GM12878 (cell line): Measurements from ENCODE around the gene CDCA3. TPM values are rescaled to one million over a fixed set of nuclear protein-coding genes. Genes with fewer than 3 reads are reported as not detected.
A peak's percentile ranks its signal among the peaks of the same experiment; 100 is the strongest.

ENCODE experiments used
- ATF3 ChIP-seq: IDR thresholded peaks from 2 replicates; pipeline ENCODE4 v1.6.1; 2011; ENCODE audit warnings: low read depth, mild to moderate bottlenecking, low read length, moderate library complexity, borderline replicate concordance; ENCODE audit errors: extremely low read depth
- BACH1 ChIP-seq: fragments of 450-650 bp; IDR thresholded peaks from 2 replicates; pipeline ENCODE4 v1.6.1; 2017; ENCODE audit warnings: mild to moderate bottlenecking, borderline replicate concordance
- BCL3 ChIP-seq: IDR thresholded peaks from 2 replicates; pipeline ENCODE4 v1.6.1; 2011; ENCODE audit warnings: borderline replicate concordance, low read depth, mild to moderate bottlenecking, moderate library complexity, low read length; ENCODE audit not compliant: insufficient read depth, poor library complexity, severe bottlenecking
- BHLHE40 ChIP-seq, 2 experiments: fragments of 450-650 bp in 1 of 2; IDR thresholded peaks; 2 replicates each; pipeline ENCODE4 v1.6.1; 2011 to 2017; ENCODE audit warnings: low read depth in 2 of 2, borderline replicate concordance in 1 of 2, improper control_type of control experiment in 1 of 2, low read length in 1 of 2, mild to moderate bottlenecking in 1 of 2
- EGR1 ChIP-seq, 2 experiments: IDR thresholded peaks; 1 replicate in 1 of 2; 2 replicates in 1 of 2; pipeline ENCODE4 v1.6.1; 2011 to 2012; ENCODE audit warnings: low read depth in 2 of 2, low read length in 2 of 2, borderline replicate concordance in 1 of 2, mild to moderate bottlenecking in 1 of 2, moderate library complexity in 1 of 2
- ELK1 ChIP-seq: IDR thresholded peaks from 2 replicates; pipeline ENCODE4 v1.6.1; 2012; ENCODE audit warnings: low read depth, low read length, improper control_type of control experiment
- FOS ChIP-seq: IDR thresholded peaks from 3 replicates; pipeline ENCODE4 v1.6.1; 2011; ENCODE audit warnings: borderline replicate concordance; ENCODE audit not compliant: insufficient read length; ENCODE audit errors: extremely low read depth
- FOXK2 ChIP-seq: fragments of 450-650 bp; IDR thresholded peaks from 2 replicates; pipeline ENCODE4 v1.6.1; 2017; ENCODE audit warnings: mild to moderate bottlenecking, moderate library complexity
- FOXM1 ChIP-seq: IDR thresholded peaks from 2 replicates; pipeline ENCODE4 v1.6.1; 2012; ENCODE audit warnings: low read depth, mild to moderate bottlenecking, inconsistent platforms, low read length, moderate library complexity
- HDGF ChIP-seq: fragments of 450-650 bp; IDR thresholded peaks from 2 replicates; pipeline ENCODE4 v1.6.1; 2016; ENCODE audit warnings: antibody characterized with exemption
- JUND ChIP-seq: IDR thresholded peaks from 2 replicates; pipeline ENCODE4 v1.6.1; 2012; ENCODE audit warnings: low read depth, mild to moderate bottlenecking, low read length, improper control_type of control experiment, moderate library complexity
- MTA2 ChIP-seq: fragments of 450-650 bp; IDR thresholded peaks from 2 replicates; pipeline ENCODE4 v1.6.1; 2016; ENCODE audit warnings: low read depth, mild to moderate bottlenecking, moderate library complexity
- MTA3 ChIP-seq: IDR thresholded peaks from 2 replicates; pipeline ENCODE4 v1.6.1; 2012; ENCODE audit warnings: low read length, inconsistent platforms, borderline replicate concordance
- NR2C2 ChIP-seq: IDR thresholded peaks from 2 replicates; pipeline ENCODE4 v1.6.1; 2011; ENCODE audit warnings: borderline replicate concordance, low read depth; ENCODE audit not compliant: control insufficient read depth, insufficient read length
- NRF1 ChIP-seq: conservative IDR thresholded peaks from 2 replicates; pipeline ENCODE4 v1.6.1; 2011; ENCODE audit warnings: mild to moderate bottlenecking, low read depth, low read length, improper control_type of control experiment
- PAX5 ChIP-seq: IDR thresholded peaks from 2 replicates; pipeline ENCODE4 v1.6.1; 2011; ENCODE audit warnings: low read depth, low read length, borderline replicate concordance
- RCOR1 ChIP-seq: conservative IDR thresholded peaks from 2 replicates; pipeline ENCODE4 v1.6.1; 2012; ENCODE audit warnings: low read depth, low read length, improper control_type of control experiment
- SKIL ChIP-seq: fragments of 450-650 bp; IDR thresholded peaks from 2 replicates; pipeline ENCODE4 v1.6.1; 2017; ENCODE audit warnings: mild to moderate bottlenecking, low read depth, inconsistent platforms; ENCODE audit not compliant: poor library complexity, severe bottlenecking
- SMAD1 ChIP-seq: fragments of 450-650 bp; IDR thresholded peaks from 2 replicates; pipeline ENCODE4 v1.6.1; 2018; ENCODE audit warnings: mild to moderate bottlenecking, low read depth; ENCODE audit not compliant: partially characterized antibody
- SREBF1 ChIP-seq: IDR thresholded peaks from 2 replicates; pipeline ENCODE4 v1.6.1; 2012; ENCODE audit warnings: mild to moderate bottlenecking, low read length
- STAT1 ChIP-seq: fragments of 450-650 bp; conservative IDR thresholded peaks from 2 replicates; pipeline ENCODE4 v1.6.1; 2014; ENCODE audit warnings: antibody characterized with exemption, mild to moderate bottlenecking
- TARDBP ChIP-seq: IDR thresholded peaks from 2 replicates; pipeline ENCODE4 v1.6.1; 2016; ENCODE audit warnings: borderline replicate concordance
- TCF3 ChIP-seq: IDR thresholded peaks from 2 replicates; pipeline ENCODE4 v1.6.1; 2012; ENCODE audit warnings: low read depth, mild to moderate bottlenecking, low read length, borderline replicate concordance; ENCODE audit not compliant: insufficient read depth
- polyA plus RNA-seq, 11 experiments: library from polyadenylated mRNA; depleted of rRNA in 4 of 11; unstranded in 6 of 11; stranded (reverse) in 5 of 11; fragments of >200 nt; fragmentation: Nextera tagmentation in 4 of 11; fragmentation: Illumina TruSeq in 1 of 11; extraction: Ambion mirVana in 4 of 11; extraction: Trizol in 1 of 11; gene quantifications; 1 replicate in 1 of 11; 2 replicates in 10 of 11; pipeline versions ENCODE4 v1.2.1 to v1.2.3, GENCODE V29; 2011 to 2016; ENCODE audit warnings: inconsistent platforms in 2 of 11, missing spikeins in 2 of 11, low read depth in 1 of 11
- total RNA-seq, 4 experiments: library from RNA; depleted of rRNA in 3 of 4; stranded (reverse); fragments of >200 nt in 3 of 4; fragmentation: Illumina TruSeq in 1 of 4; extraction: Trizol in 1 of 4; gene quantifications; 2 replicates each; pipeline versions ENCODE4 v1.2.1 to v1.2.3, GENCODE V29; 2013 to 2021

Gene CDCA3
- total and polyA plus RNA-seq, 10 of the 15 experiments (the other 5 are each of a cell fraction or from before 2014, with no cell fraction given): 34.5 to 148 (median 97.4) TPM

- TF ChIP-seq STAT1 (no peak), RCOR1 (no peak), TCF3 (0 out of 2 replicates have a peak, but pooled peaks have one; percentile 5), JUND (no peak), BACH1 (peak; percentile 48), MTA2 (no peak), HDGF (peak; percentile 36; the same call in 1 of the 2 replicates), TARDBP (no peak), SREBF1 (no peak), NR2C2 (no peak), FOXM1 (no peak), EGR1 (IDR thresholded peaks at IDR 0.05; ENCODE audit: borderline replicate concordance in 1 of 2, low read depth in 2 of 2, low read length in 2 of 2) (peak in 1 of 2 experiments; percentile 79; a peak in 2 of 3 replicates), FOS (no peak), SMAD1 (no peak), FOXK2 (no peak), PAX5 (peak; percentile 58; the same call in 1 of the 2 replicates), NRF1 (no peak), ATF3 (no peak), BCL3 (no peak), MTA3 (no peak), SKIL (no peak), BHLHE40 (IDR thresholded peaks at IDR 0.05; ENCODE audit: borderline replicate concordance in 1 of 2, low read depth in 2 of 2, low read length in 1 of 2) (peak; percentile 3 to 17; a peak in 1 of 4 replicates), ELK1 (no peak; the same call in 1 of the 2 replicates)
Measured at GRCh38 chr12:6873094-6874014, 22.3 kb upstream of the CDCA3 start, which contains the start of gene SPSB2 (continued).
